Progenitor cell of endocrine pancreas (in vitro differentiated cells): ENCODE measurements around the gene TRMT1L. TPM values are rescaled to one million over a fixed set of nuclear protein-coding genes. Genes with fewer than 3 reads are reported as not detected.

Experiments used
- DNase-seq: peaks from one replicate; pipeline ENCODE4 v3.0.0; 2021; ENCODE audit warnings: low spot score; ENCODE audit not compliant: unreplicated experiment
- H3K27ac Mint-ChIP-seq: 2 replicates; pipeline ENCODE4 v1.8.0; 2021; ENCODE audit warnings: mild to moderate bottlenecking, moderate library complexity, mixed read lengths
- H3K27me3 Mint-ChIP-seq: 2 replicates; pipeline ENCODE4 v1.8.0; 2021; ENCODE audit warnings: mixed read lengths
- H3K36me3 Mint-ChIP-seq: 2 replicates; pipeline ENCODE4 v1.8.0; 2022; ENCODE audit warnings: mixed read lengths; ENCODE audit not compliant: insufficient read depth
- H3K4me1 Mint-ChIP-seq: 2 replicates; pipeline ENCODE4 v1.8.0; 2021; ENCODE audit warnings: low read depth, mixed read lengths
- H3K4me3 Mint-ChIP-seq: 2 replicates; pipeline ENCODE4 v1.8.0; 2021; ENCODE audit warnings: low read depth, mild to moderate bottlenecking, moderate library complexity, mixed read lengths
- H3K9me3 Mint-ChIP-seq: 2 replicates; pipeline ENCODE4 v1.8.0; 2021; ENCODE audit warnings: low read depth, mixed read lengths
- CTCF ChIP-seq: fragments of 200-600 bp; sonication (generic); IDR thresholded peaks from one replicate; pipeline ENCODE4 v1.5.0; 2021; ENCODE audit warnings: antibody characterized with exemption, mild to moderate bottlenecking; ENCODE audit not compliant: unreplicated experiment
- total RNA-seq: library from RNA; stranded (reverse); gene quantifications from 2 replicates; pipeline ENCODE4 v1.2.1, GENCODE V29; 2021

The TRMT1L gene
- total RNA-seq, 1 donor from 2014 or later = 30.6 TPM

GRCh38 chr1:185166106-185166505 lies 9.4 kb upstream of the TRMT1L start:
- Mint-ChIP-seq H3K27ac (no peak overlapping the region), H3K4me1 (peaks cover 6% of the 10 kb centered on the region), H3K4me3 (no peak overlapping the region), H3K27me3 (no peaks in the 10 kb centered on the region), H3K36me3 (peaks cover 13% of the 10 kb centered on the region), H3K9me3 (no peaks in the 10 kb centered on the region)
- DNase-seq = no peak
- TF ChIP-seq CTCF = no peak

- Mint-ChIP-seq H3K36me3 (peaks cover 7% of the 10 kb centered on the region), H3K27me3 (no peaks in the 10 kb centered on the region), H3K27ac (no peak overlapping the region), H3K4me3 (no peak overlapping the region), H3K9me3 (no peaks in the 10 kb centered on the region), H3K4me1 (peaks cover 12% of the 10 kb centered on the region)
- DNase-seq = no peak
- no peak for TF ChIP-seq CTCF
Measured at GRCh38 chr1:185162491-185162890, 5.7 kb upstream of the TRMT1L start.

- H3K36me3 Mint-ChIP-seq = peaks cover 4% of the 10 kb centered on the region
- H3K27me3 Mint-ChIP-seq = no peaks in the 10 kb centered on the region
- no peak for TF ChIP-seq CTCF
- no peaks in the 10 kb centered on the region for H3K9me3 Mint-ChIP-seq
- no peak overlapping the region for H3K4me3 Mint-ChIP-seq
- DNase-seq = no peak
- H3K27ac Mint-ChIP-seq = no peak overlapping the region
- H3K4me1 Mint-ChIP-seq = peaks cover 22% of the 10 kb centered on the region
Measured at GRCh38 chr1:185159966-185160365, 3.2 kb upstream of the TRMT1L start.

- Mint-ChIP-seq H3K4me1 (peaks cover 24% of the 10 kb centered on the region), H3K27ac (no peak overlapping the region), H3K36me3 (peaks cover 4% of the 10 kb centered on the region), H3K4me3 (peak overlapping the region; percentile 98), H3K27me3 (no peaks in the 10 kb centered on the region), H3K9me3 (no peaks in the 10 kb centered on the region)
- TF ChIP-seq CTCF = no peak
- DNase-seq = no peak
Measured at GRCh38 chr1:185158800-185159199, 2.0 kb upstream of the TRMT1L start.

- Mint-ChIP-seq H3K36me3 (peaks cover 2% of the 10 kb centered on the region), H3K9me3 (no peaks in the 10 kb centered on the region), H3K4me3 (peak overlapping the region; percentile 98), H3K4me1 (peaks cover 26% of the 10 kb centered on the region), H3K27ac (peak overlapping the region; percentile 83), H3K27me3 (no peaks in the 10 kb centered on the region)
- DNase-seq = no peak
- no peak for TF ChIP-seq CTCF
Measured at GRCh38 chr1:185157599-185158412, 1.1 kb upstream of the TRMT1L start.
